Caco-2 (cell line): Measurements from ENCODE around the gene MAP1LC3B2. TPM values are rescaled to one million over a fixed set of nuclear protein-coding genes. Genes with fewer than 3 reads are reported as not detected.

Source experiments
- BruUV-seq: library from RNA; stranded (reverse); fragments of 400-500 nt; replicated peaks from 2 replicates; lab custom pipeline; 2021; lab: Mats Ljungman, UMichigan
- CTCF ChIA-PET: fragments of 300-600 bp; sonication (Branson Sonifier 250); formaldehyde crosslinking; loops from one replicate; lab custom pipeline; 2022; ENCODE audit warnings: antibody characterized with exemption; lab: Charles Lee
- POLR2A ChIA-PET: fragments of 300-600 bp; sonication (Branson Sonifier 250); formaldehyde crosslinking; loops from one replicate; lab custom pipeline; 2022; ENCODE audit warnings: antibody characterized with exemption; lab: Charles Lee
- DNase-seq, 2 experiments: peaks; one replicate each; pipeline versions ENCODE4 v3.0.0 to v3.0.0-alpha.2; 2020 to 2022
- H3K27me3 ChIP-seq: replicated peaks from 2 replicates; pipeline ENCODE4 v1.6.0; 2011; ENCODE audit warnings: low read length; ENCODE audit not compliant: control insufficient read depth, insufficient read depth
- H3K36me3 ChIP-seq: 2 replicates; pipeline ENCODE4 v1.5.1; 2011; ENCODE audit warnings: low read length; ENCODE audit not compliant: control insufficient read depth, insufficient read depth
- H3K4me1 ChIP-seq: fragments of 250-450 bp; sonication (Bioruptor Pico); 2 replicates; pipeline ENCODE4 v1.5.1; 2020; ENCODE audit warnings: mild to moderate bottlenecking
- H3K4me3 ChIP-seq: 2 replicates; pipeline ENCODE4 v1.5.1; 2011; ENCODE audit warnings: low read depth, mild to moderate bottlenecking, control low read depth, low read length
- H3K9me3 ChIP-seq: fragments of 250-450 bp; sonication (Bioruptor Pico); 2 replicates; pipeline ENCODE4 v1.5.1; 2020; ENCODE audit warnings: mild to moderate bottlenecking, moderate library complexity
- H3K27ac Mint-ChIP-seq: one replicate; pipeline ENCODE4 v1.8.0; 2022; ENCODE audit warnings: mixed read lengths; ENCODE audit not compliant: unreplicated experiment
- H3K27me3 Mint-ChIP-seq: one replicate; pipeline ENCODE4 v1.8.0; 2022; ENCODE audit warnings: mixed read lengths; ENCODE audit not compliant: insufficient read depth, unreplicated experiment
- H3K36me3 Mint-ChIP-seq: one replicate; pipeline ENCODE4 v1.8.0; 2022; ENCODE audit warnings: mild to moderate bottlenecking, mixed read lengths; ENCODE audit not compliant: insufficient read depth, unreplicated experiment
- H3K4me1 Mint-ChIP-seq: one replicate; pipeline ENCODE4 v1.8.0; 2022; ENCODE audit warnings: low read depth, mixed read lengths; ENCODE audit not compliant: unreplicated experiment
- H3K4me3 Mint-ChIP-seq: one replicate; pipeline ENCODE4 v1.8.0; 2022; ENCODE audit warnings: mild to moderate bottlenecking, moderate library complexity, mixed read lengths; ENCODE audit not compliant: unreplicated experiment
- H3K9me3 Mint-ChIP-seq: one replicate; pipeline ENCODE4 v1.8.0; 2022; ENCODE audit warnings: mixed read lengths; ENCODE audit not compliant: unreplicated experiment
- intact Hi-C: fragments of 100-400 bp; cut with micrococcal nuclease; formaldehyde crosslinking; loops from one replicate; pipeline ENCODE4 v1.10.0; 2022; ENCODE audit not compliant: unreplicated experiment
- total RNA-seq: library from RNA; stranded (reverse); gene quantifications from 2 replicates; pipeline ENCODE4 v1.2.3, GENCODE V29; 2022
- TF ChIP-seq, protein P1 (sequence below), 2 experiments: fragments of 200-600 bp in 1 of 2; IDR thresholded peaks; 1 replicate in 1 of 2; 2 replicates in 1 of 2; pipeline versions ENCODE4 v1.5.1 to v1.8.0; 2011 to 2022; ENCODE audit warnings: antibody characterized with exemption in 1 of 2, control low read depth in 1 of 2, inconsistent platforms in 1 of 2, low read depth in 1 of 2, low read length in 1 of 2, mild to moderate bottlenecking in 1 of 2, moderate library complexity in 1 of 2; ENCODE audit not compliant: insufficient read depth in 1 of 2, severe bottlenecking in 1 of 2, unreplicated experiment in 1 of 2

The MAP1LC3B2 gene
- total RNA-seq, 1 experiment from 2014 or later = not detected

DNA sequence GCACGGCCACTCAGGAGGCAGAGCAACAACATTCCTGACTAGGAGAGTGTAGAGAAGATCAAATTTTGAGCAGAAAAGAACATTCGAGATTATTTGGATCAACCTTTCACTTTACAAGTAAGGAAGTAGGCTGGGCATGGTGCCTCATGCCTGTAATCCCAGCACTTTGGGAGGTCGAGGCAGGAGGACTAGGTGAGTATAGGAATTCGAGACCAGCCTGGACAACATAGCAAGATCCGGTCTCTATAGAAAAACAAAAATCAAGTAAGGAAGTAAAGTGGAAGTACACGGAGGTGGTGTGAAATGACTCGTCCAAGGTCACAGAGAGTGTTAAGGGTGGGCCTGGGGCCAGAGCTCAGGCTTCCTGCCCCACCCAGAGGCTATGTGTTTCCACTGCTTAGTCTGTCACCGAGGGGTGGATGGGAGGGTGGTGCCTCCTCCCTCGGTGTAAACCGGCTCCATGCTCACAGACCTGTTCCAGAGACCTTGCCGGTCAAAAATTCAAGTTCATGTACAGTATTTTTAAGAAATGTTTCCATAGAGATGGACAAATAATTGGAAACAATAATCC lies 51.9 kb downstream of the MAP1LC3B2 start:
- Mint-ChIP-seq H3K27me3 (no peaks in the 10 kb centered on the region), H3K4me3 (no peak overlapping the region), H3K4me1 (peaks cover 25% of the 10 kb centered on the region), H3K36me3 (peaks cover 6% of the 10 kb centered on the region), H3K27ac (no peak overlapping the region), H3K9me3 (no peaks in the 10 kb centered on the region)
- Histone ChIP-seq H3K36me3 (no peaks in the 10 kb centered on the region), H3K4me3 (no peak overlapping the region), H3K4me1 (peaks cover 15% of the 10 kb centered on the region), H3K9me3 (no peaks in the 10 kb centered on the region), H3K27me3 (no peaks in the 10 kb centered on the region)
- TF ChIP-seq, protein P1, sequence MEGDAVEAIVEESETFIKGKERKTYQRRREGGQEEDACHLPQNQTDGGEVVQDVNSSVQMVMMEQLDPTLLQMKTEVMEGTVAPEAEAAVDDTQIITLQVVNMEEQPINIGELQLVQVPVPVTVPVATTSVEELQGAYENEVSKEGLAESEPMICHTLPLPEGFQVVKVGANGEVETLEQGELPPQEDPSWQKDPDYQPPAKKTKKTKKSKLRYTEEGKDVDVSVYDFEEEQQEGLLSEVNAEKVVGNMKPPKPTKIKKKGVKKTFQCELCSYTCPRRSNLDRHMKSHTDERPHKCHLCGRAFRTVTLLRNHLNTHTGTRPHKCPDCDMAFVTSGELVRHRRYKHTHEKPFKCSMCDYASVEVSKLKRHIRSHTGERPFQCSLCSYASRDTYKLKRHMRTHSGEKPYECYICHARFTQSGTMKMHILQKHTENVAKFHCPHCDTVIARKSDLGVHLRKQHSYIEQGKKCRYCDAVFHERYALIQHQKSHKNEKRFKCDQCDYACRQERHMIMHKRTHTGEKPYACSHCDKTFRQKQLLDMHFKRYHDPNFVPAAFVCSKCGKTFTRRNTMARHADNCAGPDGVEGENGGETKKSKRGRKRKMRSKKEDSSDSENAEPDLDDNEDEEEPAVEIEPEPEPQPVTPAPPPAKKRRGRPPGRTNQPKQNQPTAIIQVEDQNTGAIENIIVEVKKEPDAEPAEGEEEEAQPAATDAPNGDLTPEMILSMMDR (IDR thresholded peaks at IDR 0.05; ENCODE audit: insufficient read depth in 1 of 2, low read depth in 1 of 2, low read length in 1 of 2, severe bottlenecking in 1 of 2, unreplicated experiment in 1 of 2) = no peak
- BruUV-seq = no TSS peak
- ChIA-PET CTCF (no interaction called here), POLR2A (no interaction called here)
- no peak for DNase-seq
- intact Hi-C loops = loop anchor here (5.0 kb wide), 1 partner anchor 86 kb away; no protein-coding TSS in a partner anchor

- POLR2A ChIA-PET = interaction anchor here (0.7 kb wide), 1 partner anchor 16 kb away, joined by 8 read pairs; no protein-coding TSS in a partner anchor
- Histone ChIP-seq H3K9me3 (no peaks in the 10 kb centered on the region), H3K4me3 (no peak overlapping the region), H3K4me1 (0 out of 2 replicates have a peak, but pooled peaks cover 9% of the 10 kb centered on the region), H3K27me3 (no peaks in the 10 kb centered on the region), H3K36me3 (no peaks in the 10 kb centered on the region)
- H3K36me3 Mint-ChIP-seq = peaks cover 7% of the 10 kb centered on the region
- intact Hi-C loops = loop anchor here (5.0 kb wide), 1 partner anchor 85 kb away; no protein-coding TSS in a partner anchor
- no peaks in the 10 kb centered on the region for H3K27me3 Mint-ChIP-seq
- no TSS peak for BruUV-seq
- no peak overlapping the region for H3K4me3 Mint-ChIP-seq
- H3K27ac Mint-ChIP-seq = no peak overlapping the region
- peaks cover 18% of the 10 kb centered on the region for H3K4me1 Mint-ChIP-seq
- H3K9me3 Mint-ChIP-seq = peaks cover 8% of the 10 kb centered on the region
- TF ChIP-seq, protein P1 (IDR thresholded peaks at IDR 0.05; ENCODE audit: insufficient read depth in 1 of 2, low read depth in 1 of 2, low read length in 1 of 2, severe bottlenecking in 1 of 2, unreplicated experiment in 1 of 2) = no peak
- CTCF ChIA-PET = interaction anchor here (0.8 kb wide), 1 partner anchor 76 kb away, joined by 7 read pairs; no protein-coding TSS in a partner anchor
- no peak for DNase-seq
Observed at GRCh38 chr12:116612436-116612835, 53.3 kb downstream of the MAP1LC3B2 start.

GRCh38 chr12:116613256-116613655 lies 54.1 kb downstream of the MAP1LC3B2 start:
- Histone ChIP-seq H3K27me3 (no peaks in the 10 kb centered on the region), H3K36me3 (no peaks in the 10 kb centered on the region), H3K9me3 (peaks cover 4% of the 10 kb centered on the region; the same call in 1 of the 2 replicates), H3K4me3 (no peak overlapping the region), H3K4me1 (peaks cover 9% of the 10 kb centered on the region; the same call in 1 of the 2 replicates)
- Mint-ChIP-seq H3K9me3 (peaks cover 10% of the 10 kb centered on the region), H3K27ac (no peak overlapping the region), H3K27me3 (no peaks in the 10 kb centered on the region), H3K4me1 (peaks cover 18% of the 10 kb centered on the region), H3K4me3 (no peak overlapping the region), H3K36me3 (peaks cover 7% of the 10 kb centered on the region)
- intact Hi-C loops = loop anchor here (5.0 kb wide), 1 partner anchor 84 kb away; no protein-coding TSS in a partner anchor
- ChIA-PET CTCF (interaction anchor here (0.7 to 0.8 kb wide), 2 partner anchors 75 to 337 kb away, joined by 3 to 7 read pairs; no protein-coding TSS in a partner anchor), POLR2A (interaction anchor here (0.5 to 0.7 kb wide), 2 partner anchors 15 to 49 kb away, joined by 3 to 8 read pairs; no protein-coding TSS in a partner anchor)
- TF ChIP-seq, protein P1 (IDR thresholded peaks at IDR 0.05; ENCODE audit: insufficient read depth in 1 of 2, low read depth in 1 of 2, low read length in 1 of 2, severe bottlenecking in 1 of 2, unreplicated experiment in 1 of 2) = no peak
- no TSS peak for BruUV-seq
- no peak for DNase-seq
